ENCODE measurements around the gene BMP4. TPM values are rescaled to one million over a fixed set of nuclear protein-coding genes. Genes with fewer than 3 reads are reported as not detected.

Gene BMP4
- total and polyA plus RNA-seq, 10 of the 15 experiments (the other 5 are each of a cell fraction or from before 2014, with no cell fraction given): 0.11 to 1.8 (median 0.60) TPM; not detected in 1

DNA sequence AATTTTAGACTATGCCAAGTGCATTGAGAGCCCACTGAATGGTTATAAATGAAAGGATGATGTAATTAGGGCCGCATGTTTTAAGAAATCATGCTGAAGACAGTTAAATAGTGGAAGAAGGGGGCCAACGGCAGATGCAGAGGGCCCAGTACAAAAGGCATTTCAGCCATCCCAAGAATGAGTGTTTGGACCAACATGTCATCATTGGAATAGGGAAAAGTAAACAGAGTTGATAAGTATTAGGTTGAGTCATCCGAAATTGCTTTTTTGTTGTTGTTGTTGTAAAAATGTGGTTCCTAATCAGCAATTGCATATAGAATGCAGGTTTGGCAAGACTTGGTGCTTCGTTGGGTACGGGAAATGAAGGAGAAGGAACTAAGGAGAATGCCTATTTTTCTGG is 29.5 kb downstream of the BMP4 start:
- FAIRE-seq: no peak
- in situ Hi-C loops (cut with MboI) (no loop called here), intact Hi-C loops (cut with micrococcal nuclease; ENCODE audit: unreplicated experiment) (no loop called here)
- 33% methylated on average over 5 of the region's 5 CpGs for WGBS (ENCODE audit: insufficient coverage, insufficient replicate concordance, low lambda C conversion rate, missing lambda C conversion rate)
- Histone ChIP-seq H3K4me1 (ENCODE audit: control insufficient read depth, insufficient read depth, low read length) (0 out of 2 replicates have a peak, but pooled peaks cover 3% of the 10 kb centered on the region), H3K36me3 (ENCODE audit: control insufficient read depth in 2 of 2, insufficient read depth in 2 of 2, low read length in 1 of 2) (no peaks in the 10 kb centered on the region), H3K9ac (ENCODE audit: control insufficient read depth, insufficient read depth, low read length) (no peak overlapping the region), H2AFZ (ENCODE audit: control insufficient read depth, low read depth, low read length) (no peak overlapping the region), H3K4me3 (no peak overlapping the region), H3K27ac (ENCODE audit: control insufficient read depth, insufficient read depth) (no peak overlapping the region), H3K27me3 (replicated peaks in 1 of 2; ENCODE audit: control insufficient read depth in 2 of 2, insufficient read depth in 2 of 2, low read length in 1 of 2) (peaks cover 1 to 3% of the 10 kb centered on the region in 2 experiments; a peak in 1 of 4 replicates), H3K4me2 (ENCODE audit: control insufficient read depth, insufficient read depth) (no peak overlapping the region), H3K9me3 (replicated peaks; ENCODE audit: control insufficient read depth, insufficient read depth, low read length) (no peaks in the 10 kb centered on the region), H4K20me1 (ENCODE audit: control insufficient read depth, insufficient read depth) (no peaks in the 10 kb centered on the region), H3K79me2 (ENCODE audit: control insufficient read depth, insufficient read depth, low read length) (no peaks in the 10 kb centered on the region)
- DNase-seq (ENCODE audit: low read depth, low spot score): no peak
- TF ChIP-seq, protein P1, sequence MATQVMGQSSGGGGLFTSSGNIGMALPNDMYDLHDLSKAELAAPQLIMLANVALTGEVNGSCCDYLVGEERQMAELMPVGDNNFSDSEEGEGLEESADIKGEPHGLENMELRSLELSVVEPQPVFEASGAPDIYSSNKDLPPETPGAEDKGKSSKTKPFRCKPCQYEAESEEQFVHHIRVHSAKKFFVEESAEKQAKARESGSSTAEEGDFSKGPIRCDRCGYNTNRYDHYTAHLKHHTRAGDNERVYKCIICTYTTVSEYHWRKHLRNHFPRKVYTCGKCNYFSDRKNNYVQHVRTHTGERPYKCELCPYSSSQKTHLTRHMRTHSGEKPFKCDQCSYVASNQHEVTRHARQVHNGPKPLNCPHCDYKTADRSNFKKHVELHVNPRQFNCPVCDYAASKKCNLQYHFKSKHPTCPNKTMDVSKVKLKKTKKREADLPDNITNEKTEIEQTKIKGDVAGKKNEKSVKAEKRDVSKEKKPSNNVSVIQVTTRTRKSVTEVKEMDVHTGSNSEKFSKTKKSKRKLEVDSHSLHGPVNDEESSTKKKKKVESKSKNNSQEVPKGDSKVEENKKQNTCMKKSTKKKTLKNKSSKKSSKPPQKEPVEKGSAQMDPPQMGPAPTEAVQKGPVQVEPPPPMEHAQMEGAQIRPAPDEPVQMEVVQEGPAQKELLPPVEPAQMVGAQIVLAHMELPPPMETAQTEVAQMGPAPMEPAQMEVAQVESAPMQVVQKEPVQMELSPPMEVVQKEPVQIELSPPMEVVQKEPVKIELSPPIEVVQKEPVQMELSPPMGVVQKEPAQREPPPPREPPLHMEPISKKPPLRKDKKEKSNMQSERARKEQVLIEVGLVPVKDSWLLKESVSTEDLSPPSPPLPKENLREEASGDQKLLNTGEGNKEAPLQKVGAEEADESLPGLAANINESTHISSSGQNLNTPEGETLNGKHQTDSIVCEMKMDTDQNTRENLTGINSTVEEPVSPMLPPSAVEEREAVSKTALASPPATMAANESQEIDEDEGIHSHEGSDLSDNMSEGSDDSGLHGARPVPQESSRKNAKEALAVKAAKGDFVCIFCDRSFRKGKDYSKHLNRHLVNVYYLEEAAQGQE (IDR thresholded peaks at IDR 0.05; ENCODE audit: low read depth, low read length): no peak
- TF ChIP-seq CREB1 (IDR thresholded peaks at IDR 0.05; ENCODE audit: low read depth) (no peak), CHD1 (IDR thresholded peaks at IDR 0.05; ENCODE audit: low read depth, low read length) (no peak), BCLAF1 (IDR thresholded peaks at IDR 0.05) (no peak), BMI1 (IDR thresholded peaks at IDR 0.05; ENCODE audit: borderline replicate concordance) (no peak), PML (IDR thresholded peaks at IDR 0.05; ENCODE audit: low read length) (no peak), HCFC1 (IDR thresholded peaks at IDR 0.05; ENCODE audit: low read length) (no peak), BCL11A (IDR thresholded peaks at IDR 0.05; ENCODE audit: low read depth, low read length) (no peak), ZNF217 (IDR thresholded peaks at IDR 0.05) (no peak), E2F4 (IDR thresholded peaks at IDR 0.05; ENCODE audit: low read depth, low read length) (no peak), GATAD2B (conservative IDR thresholded peaks at IDR 0.05; ENCODE audit: low read depth) (no peak), E4F1 (IDR thresholded peaks at IDR 0.05; ENCODE audit: borderline replicate concordance, partially characterized antibody) (no peak), STAT1 (conservative IDR thresholded peaks at IDR 0.05) (no peak), CEBPB (IDR thresholded peaks at IDR 0.05; ENCODE audit: borderline replicate concordance in 1 of 2, low read depth in 2 of 2, low read length in 2 of 2) (no peak), YY1 (IDR thresholded peaks at IDR 0.05; ENCODE audit: low read depth, low read length) (no peak)
- ATAC-seq: no peak
- no TSS peak for BruUV-seq (replicated peaks)
- SMC1A ChIA-PET (ENCODE audit: uncharacterized antibody, unreplicated experiment): interaction anchor here (2.8 kb wide), 1 partner anchor 248 kb away, joined by 11 read pairs; no protein-coding TSS in a partner anchor
- RAD21 ChIA-PET (ENCODE audit: unreplicated experiment): no interaction called here
- POLR2A ChIA-PET: no interaction called here
- CTCF ChIA-PET: interaction anchor here (0.7 to 1.1 kb wide), 2 partner anchors 495 to 1055 kb away, joined by 3 read pairs; no protein-coding TSS in a partner anchor

All from GM12878 (cell line).